Panc1 (cell line): ENCODE measurements around the gene AIFM1. TPM values are rescaled to one million over a fixed set of nuclear protein-coding genes. Genes with fewer than 3 reads are reported as not detected.

Source experiments
- ATAC-seq: fragments of 200-7000 bp; cut with Tn5 transposase; 2 replicates; pipeline ENCODE4 v1.9.1; 2020; ENCODE audit warnings: mild to moderate bottlenecking, moderate library complexity
- BruUV-seq: library from RNA; stranded (reverse); fragments of 400-500 nt; replicated peaks from 2 replicates; lab custom pipeline; 2021; lab: Mats Ljungman, UMichigan
- CTCF ChIA-PET: fragments of 300-600 bp; sonication (Branson Sonifier 250); formaldehyde crosslinking; loops from one replicate; lab custom pipeline; 2022; ENCODE audit warnings: antibody characterized with exemption; lab: Charles Lee
- POLR2A ChIA-PET: fragments of 300-600 bp; sonication (Branson Sonifier 250); formaldehyde crosslinking; loops from one replicate; lab custom pipeline; 2022; ENCODE audit warnings: antibody characterized with exemption; lab: Charles Lee
- DNase-seq: peaks from one replicate; pipeline ENCODE4 v3.0.0-alpha.2; 2010; ENCODE audit warnings: low read depth, low spot score
- H3K27ac ChIP-seq: 2 replicates; pipeline ENCODE4 v1.5.1; 2011; ENCODE audit warnings: mild to moderate bottlenecking, low read length, inconsistent platforms
- H3K27me3 ChIP-seq: fragments of 200-500 bp; sonication (Bioruptor generic); 2 replicates; pipeline ENCODE4 v1.6.0; 2014; ENCODE audit warnings: low read length, inconsistent platforms; ENCODE audit not compliant: control insufficient read depth, insufficient read depth
- H3K36me3 ChIP-seq: fragments of 200-500 bp; sonication (Bioruptor generic); 2 replicates; pipeline ENCODE4 v1.5.1; 2014; ENCODE audit warnings: inconsistent platforms, mild to moderate bottlenecking, low read length, moderate library complexity; ENCODE audit not compliant: control insufficient read depth, insufficient read depth
- H3K4me1 ChIP-seq: 2 replicates; pipeline ENCODE4 v1.5.1; 2011; ENCODE audit warnings: inconsistent platforms, mild to moderate bottlenecking, low read length, moderate library complexity; ENCODE audit not compliant: control insufficient read depth, insufficient read depth
- H3K4me3 ChIP-seq, 2 experiments: 2 replicates each; pipeline ENCODE4 v1.5.1; 2011 to 2012; ENCODE audit warnings: low read depth in 2 of 2, low read length in 2 of 2, mild to moderate bottlenecking in 2 of 2, inconsistent platforms in 1 of 2, moderate library complexity in 1 of 2
- H3K9me3 ChIP-seq: fragments of 200-500 bp; sonication (Bioruptor generic); 2 replicates; pipeline ENCODE4 v1.5.1; 2014; ENCODE audit warnings: low read depth, mild to moderate bottlenecking, inconsistent platforms, low read length, moderate library complexity; ENCODE audit not compliant: control insufficient read depth, insufficient read depth
- CTCF ChIP-seq: fragments of 450-650 bp; IDR thresholded peaks from 2 replicates; pipeline ENCODE4 v1.5.1; 2017; ENCODE audit warnings: mild to moderate bottlenecking
- POLR2AphosphoS5 ChIP-seq: IDR thresholded peaks from 2 replicates; pipeline ENCODE4 v1.6.1; 2012; ENCODE audit warnings: mild to moderate bottlenecking, low read depth, low read length, moderate library complexity
- REST ChIP-seq, 2 experiments: IDR thresholded peaks; 2 replicates each; pipeline ENCODE4 v1.6.1; 2011 to 2012; ENCODE audit warnings: low read depth in 2 of 2, control low read depth in 1 of 2, low read length in 1 of 2, mild to moderate bottlenecking in 1 of 2, moderate library complexity in 1 of 2; ENCODE audit not compliant: insufficient read depth in 1 of 2
- SIN3A ChIP-seq: IDR thresholded peaks from 2 replicates; pipeline ENCODE4 v1.6.1; 2012; ENCODE audit warnings: low read depth, mild to moderate bottlenecking, low read length, moderate library complexity, borderline replicate concordance; ENCODE audit not compliant: insufficient read depth
- TCF7L2 ChIP-seq: IDR thresholded peaks from 2 replicates; pipeline ENCODE4 v1.6.1; 2011; ENCODE audit warnings: mild to moderate bottlenecking, low read depth, low read length, inconsistent platforms
- in situ Hi-C: cut with HindIII; loops from 2 replicates; pipeline ENCODE4 v1.10.0; 2016; ENCODE audit warnings: low sequenced_read_pairs, low pct_unique_long_range_greater_than_20kb
- intact Hi-C: fragments of 100-400 bp; cut with micrococcal nuclease; formaldehyde crosslinking; loops from one replicate; pipeline ENCODE4 v1.10.0; 2022; ENCODE audit not compliant: unreplicated experiment
- total RNA-seq: library from RNA; stranded (reverse); gene quantifications from one replicate; pipeline ENCODE4 v1.2.1, GENCODE V29; 2021; ENCODE audit not compliant: unreplicated experiment

AIFM1 gene
- total RNA-seq, 1 experiment from 2014 or later, result 96.6 TPM

GRCh38 chrX:130083107-130083490 lies 82.5 kb downstream of the AIFM1 start:
- no TSS peak for BruUV-seq
- Histone ChIP-seq H3K36me3 (no peaks in the 10 kb centered on the region), H3K9me3 (no peaks in the 10 kb centered on the region), H3K4me1 (peaks cover 42% of the 10 kb centered on the region), H3K27ac (no peak overlapping the region), H3K4me3 (no peak overlapping the region), H3K27me3 (no peaks in the 10 kb centered on the region)
- no peak for TF ChIP-seq TCF7L2
- TF ChIP-seq REST (IDR thresholded peaks at IDR 0.05; ENCODE audit: insufficient read depth in 1 of 2, low read depth in 2 of 2, low read length in 1 of 2), result no peak
- TF ChIP-seq POLR2AphosphoS5, result no peak
- TF ChIP-seq CTCF, result no peak
- no peak for TF ChIP-seq SIN3A
- intact Hi-C loops (no loop called here), in situ Hi-C loops (no loop called here)
- DNase-seq (no peak), ATAC-seq (no peak)
- ChIA-PET POLR2A (no interaction called here), CTCF (no interaction called here)

GRCh38 chrX:130082244-130083106 lies 83.2 kb downstream of the AIFM1 start:
- H3K9me3 ChIP-seq, result no peaks in the 10 kb centered on the region
- in situ Hi-C loops (no loop called here), intact Hi-C loops (no loop called here)
- H3K4me3 ChIP-seq, result no peak overlapping the region
- DNase-seq (no peak), ATAC-seq (no peak)
- no TSS peak for BruUV-seq
- peaks cover 42% of the 10 kb centered on the region for H3K4me1 ChIP-seq
- H3K36me3 ChIP-seq, result no peaks in the 10 kb centered on the region
- CTCF ChIA-PET, result interaction anchor here (0.7 kb wide), 1 partner anchor 26 kb away, joined by 3 read pairs; no protein-coding TSS in a partner anchor
- POLR2A ChIA-PET, result no interaction called here
- H3K27me3 ChIP-seq, result no peaks in the 10 kb centered on the region
- TF ChIP-seq POLR2AphosphoS5 (no peak), REST (IDR thresholded peaks at IDR 0.05; ENCODE audit: insufficient read depth in 1 of 2, low read depth in 2 of 2, low read length in 1 of 2) (no peak)
- H3K27ac ChIP-seq, result no peak overlapping the region
